Measurements from ENCODE around the gene CLPX.
"Not testable (repeated sequence)": the region's sequence is repeated elsewhere in the genome, so short reads cannot be mapped to it uniquely, and the experiment has no call there.

CLPX gene

DNA sequence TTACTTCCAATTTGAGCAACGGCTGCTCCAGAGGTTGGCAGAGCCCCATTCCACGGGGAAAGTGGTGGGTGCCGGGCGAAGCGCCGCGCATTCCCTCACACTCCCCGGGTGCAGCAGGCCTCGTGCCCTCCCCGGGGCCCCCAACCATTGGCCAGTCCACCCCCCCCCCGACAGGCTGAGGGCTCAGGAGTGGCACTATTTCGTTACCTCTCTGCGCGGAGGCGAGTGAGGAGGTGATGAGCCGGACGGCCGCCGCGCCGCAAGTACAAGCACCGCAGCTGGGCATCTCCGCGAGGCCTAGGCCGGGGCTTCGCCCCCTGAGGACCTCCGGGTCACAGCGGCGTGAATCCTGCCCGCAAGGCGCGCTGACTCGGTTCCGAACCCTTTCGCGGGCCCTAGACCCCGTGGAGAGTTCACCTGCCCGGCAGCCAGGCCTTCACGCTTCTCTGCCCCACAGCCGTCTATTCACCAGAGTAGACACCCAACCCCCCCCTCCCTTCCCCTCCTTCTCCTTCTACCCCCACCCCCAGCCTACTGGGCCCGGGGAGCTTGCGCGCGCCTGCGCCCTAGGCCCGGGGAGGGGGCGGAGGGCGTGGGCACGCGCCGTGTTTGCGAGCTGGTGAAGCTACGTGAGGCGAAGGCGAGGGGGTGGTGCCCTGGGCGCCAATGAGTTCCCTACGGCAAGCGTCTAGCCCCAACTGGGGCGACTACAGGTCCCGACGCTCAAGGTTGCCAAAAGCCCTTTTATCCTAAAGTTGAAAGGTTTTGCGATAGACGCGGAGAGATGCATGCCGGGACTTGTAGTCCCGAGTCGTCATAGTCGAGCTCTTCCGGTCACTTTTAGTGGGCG, at the start of gene CLPX:
CLPX (minus strand) TSS at position 475 of the 850 bp plus-strand sequence; CDS start at position 286, 189 bp downstream.
- peak; percentile 94 for DNase-seq

DNA sequence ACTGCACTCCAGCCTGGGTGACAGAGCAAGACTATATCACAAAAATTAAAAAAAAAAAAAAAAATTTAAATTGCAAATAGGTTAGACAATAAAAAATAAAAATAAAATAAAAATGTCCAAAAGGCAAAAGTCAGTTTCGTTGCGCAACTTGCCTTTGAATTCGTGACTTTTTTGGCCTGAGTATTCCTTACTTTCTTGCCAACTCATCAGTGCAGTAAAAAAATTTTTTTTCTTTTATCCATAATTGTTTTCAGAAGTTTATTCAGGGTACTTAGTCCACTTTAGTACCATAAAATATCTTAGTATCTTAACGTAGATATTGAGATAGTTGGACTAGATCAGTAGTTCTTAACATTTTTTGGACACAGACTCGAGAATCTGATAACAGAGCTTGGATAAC, 48.6 kb upstream of the CLPX start:
- DNase-seq: no peak

DNA sequence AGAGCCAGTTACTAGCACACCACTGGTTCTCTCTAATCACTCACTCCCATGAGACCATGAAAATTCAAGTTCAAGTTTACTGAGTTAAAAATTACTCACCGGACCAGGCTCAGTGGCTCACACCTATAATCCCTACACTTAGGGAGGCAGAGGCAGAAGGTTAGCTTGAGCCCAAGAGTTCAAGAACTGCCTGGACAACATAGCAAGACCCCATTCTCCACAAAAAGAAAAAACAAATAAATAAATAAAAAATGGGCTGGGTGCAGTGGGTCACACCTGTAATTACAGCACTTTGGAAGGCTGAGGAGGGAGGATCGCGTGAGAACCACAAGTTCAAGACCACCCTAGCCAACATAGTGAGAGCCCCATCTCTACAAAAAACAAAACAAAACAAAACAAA, 47.4 kb upstream of the CLPX start:
- no peak for DNase-seq

DNA sequence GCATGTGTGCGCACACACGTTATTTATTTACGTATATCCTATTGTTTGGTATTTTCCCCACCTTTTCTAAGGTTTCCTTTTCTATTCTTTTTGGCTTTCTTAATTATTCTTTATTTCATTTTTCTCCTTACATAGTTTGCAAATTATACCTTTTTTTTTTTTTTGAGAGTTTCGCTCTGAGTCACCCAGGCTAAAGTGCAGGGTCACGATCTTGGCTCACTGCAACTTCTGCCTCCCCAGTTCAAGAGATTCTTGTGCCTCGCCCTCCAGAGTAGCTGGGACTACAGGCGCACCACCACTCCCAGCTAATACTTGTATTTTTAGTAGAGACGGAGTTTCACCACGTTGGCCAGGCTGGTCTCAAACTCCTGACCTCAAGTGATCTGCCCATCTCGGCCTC, 46.2 kb upstream of the CLPX start:
- no peak for DNase-seq

DNA sequence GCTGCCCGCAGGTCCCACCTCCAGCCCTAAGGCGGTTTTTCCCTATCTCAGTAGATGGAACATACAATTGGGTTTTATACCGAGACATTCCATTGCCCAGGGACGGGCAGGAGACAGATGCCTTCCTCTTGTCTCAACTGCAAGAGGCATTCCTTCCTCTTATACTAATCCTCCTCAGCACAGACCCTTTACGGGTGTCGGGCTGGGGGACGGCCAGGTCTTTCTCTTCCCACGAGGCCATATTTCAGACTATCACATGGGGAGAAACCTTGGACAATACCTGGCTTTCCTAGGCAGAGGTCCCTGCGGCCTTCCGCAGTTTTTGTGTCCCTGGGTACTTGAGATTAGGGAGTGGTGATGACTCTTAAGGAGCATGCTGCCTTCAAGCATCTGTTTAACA, 41.8 kb upstream of the CLPX start:
- DNase-seq: not testable (repeated sequence)

DNA sequence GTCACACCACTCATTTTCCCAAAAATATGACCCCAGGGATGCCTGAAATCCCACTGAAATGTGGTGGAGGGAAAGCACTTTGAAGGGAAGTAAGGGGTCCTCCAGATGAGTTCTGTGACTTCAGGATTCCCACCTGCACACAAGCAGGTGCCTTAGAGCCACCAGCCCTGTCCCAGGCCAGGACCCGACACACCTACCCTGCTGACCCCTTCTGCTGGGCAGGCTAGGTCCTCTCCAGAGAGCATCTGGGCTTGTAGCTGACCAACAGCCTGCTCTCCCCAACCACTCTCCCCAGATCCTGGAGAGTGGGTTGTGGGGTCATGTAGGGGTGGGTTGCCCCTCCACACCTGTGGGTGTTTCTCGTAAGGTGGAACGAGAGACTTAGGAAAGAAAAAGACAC, 41.1 kb upstream of the CLPX start:
- no peak for DNase-seq

DNA sequence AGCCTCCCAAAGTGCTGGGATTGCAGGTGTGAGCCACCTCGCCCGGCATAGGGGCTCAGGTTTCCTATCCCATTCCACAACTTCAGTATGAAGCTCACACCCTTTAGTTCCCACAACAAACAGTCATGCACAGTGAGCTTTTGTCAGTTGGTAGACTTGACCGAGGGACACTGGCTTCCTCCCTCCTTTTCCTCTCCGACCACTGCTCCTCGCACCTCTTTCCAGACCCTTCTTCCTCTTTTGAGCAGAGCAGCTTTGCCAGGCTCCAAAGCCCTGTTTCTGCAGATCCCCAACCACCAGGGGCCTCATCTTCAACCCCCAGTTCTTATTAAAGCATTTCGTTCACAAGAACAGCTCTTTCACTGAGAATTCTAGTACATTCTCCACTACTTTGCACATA, 38.9 kb upstream of the CLPX start:
- DNase-seq: no peak

DNA sequence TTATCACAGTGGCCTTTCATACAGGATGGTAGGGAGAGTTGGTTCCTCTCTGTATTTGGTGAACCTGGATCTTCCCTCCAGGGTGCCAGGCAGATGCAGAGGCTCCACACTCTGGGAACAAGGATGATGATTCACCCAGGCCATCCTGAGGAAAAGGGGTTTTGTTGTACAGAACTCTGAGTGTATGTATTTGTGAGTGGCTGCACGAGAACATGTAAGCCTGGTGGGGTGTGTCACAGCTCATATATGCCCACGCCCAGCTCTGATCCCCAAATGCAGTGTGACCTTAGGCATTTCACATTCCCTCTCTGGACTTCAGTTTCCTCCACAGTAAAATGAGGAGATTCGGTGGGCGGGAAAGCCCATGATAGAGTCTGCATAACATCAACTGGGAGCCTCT, 37.7 kb upstream of the CLPX start:
- DNase-seq: no peak

DNA sequence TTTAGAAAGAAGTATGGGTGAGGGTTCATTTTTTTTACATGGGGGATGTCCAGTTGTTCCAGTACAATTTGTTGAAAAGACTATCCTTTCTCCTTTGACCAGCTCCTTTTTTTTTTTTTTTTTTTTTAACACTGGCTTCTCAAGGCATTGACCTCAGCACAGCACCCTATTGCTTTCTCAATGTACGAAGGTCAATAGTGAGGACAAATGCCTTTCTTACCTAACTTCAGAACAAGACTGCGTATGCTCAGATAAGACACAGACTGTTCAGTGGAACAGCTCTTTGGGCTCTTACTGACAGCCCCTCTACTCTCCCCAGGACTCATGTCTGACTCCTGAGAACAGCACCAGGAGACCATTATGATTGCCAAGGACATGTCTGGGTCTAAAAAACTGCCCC, 36.6 kb upstream of the CLPX start:
- no peak for DNase-seq

DNA sequence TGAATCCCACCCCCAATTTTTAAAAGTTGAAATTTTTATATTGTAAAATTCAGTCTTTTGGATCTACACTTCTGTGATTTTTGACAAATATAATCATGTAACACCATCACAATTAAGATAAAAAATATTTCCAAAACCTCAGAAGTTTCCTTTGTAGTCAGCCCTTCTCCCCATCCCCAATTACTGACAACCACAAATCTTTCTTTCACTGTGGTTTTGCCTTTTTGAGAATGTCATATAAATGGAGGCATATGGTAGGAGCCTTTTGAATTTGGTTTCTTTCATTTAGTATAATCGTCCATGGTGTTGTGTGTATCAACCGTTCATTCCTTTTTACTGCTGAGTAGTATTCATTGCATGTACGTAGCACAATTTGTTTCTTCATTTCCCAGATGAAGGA, 34.0 kb upstream of the CLPX start:
- peak; percentile 28 for DNase-seq

DNA sequence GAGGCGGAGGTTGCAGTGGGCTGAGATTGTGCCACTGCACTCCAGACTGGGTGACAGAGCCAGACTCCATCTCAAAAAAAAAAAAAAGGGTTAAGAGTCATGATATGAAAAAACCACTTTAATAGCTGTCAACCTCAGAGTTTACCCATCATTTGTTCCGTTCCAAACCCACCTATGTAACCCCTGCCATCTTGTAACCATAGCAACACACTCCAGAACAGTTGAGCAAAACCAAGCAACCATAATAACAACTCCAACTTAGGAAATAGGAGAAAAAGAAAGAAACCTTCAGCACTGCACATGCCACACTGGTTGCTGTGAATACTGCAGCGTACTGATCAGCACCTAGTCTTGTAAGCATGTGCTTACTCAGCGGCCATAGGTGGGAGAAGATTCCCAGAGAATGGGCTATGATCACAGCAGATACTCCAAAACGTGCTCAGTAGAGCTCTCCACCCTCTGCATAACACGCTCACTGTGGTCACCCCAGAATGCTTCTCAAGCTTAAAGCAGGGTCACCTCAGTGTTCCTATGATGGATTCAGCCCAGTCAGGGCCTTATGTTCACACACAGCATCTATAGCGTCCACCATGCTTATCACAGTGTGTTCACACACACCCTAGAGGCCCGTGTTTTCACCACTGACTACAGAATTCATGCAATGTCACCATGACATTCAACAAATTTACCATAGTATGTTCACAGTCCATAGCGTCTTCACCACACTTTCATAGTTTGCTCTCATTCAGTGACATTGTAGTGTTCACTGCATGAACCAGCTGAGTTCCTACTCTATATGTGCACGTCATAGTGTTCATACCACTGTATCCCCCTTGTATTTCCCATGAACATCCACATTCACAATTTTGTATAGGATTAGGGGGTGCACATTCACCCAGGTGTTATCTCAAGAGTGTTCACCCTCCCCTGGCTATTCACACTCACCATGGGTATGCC, 32.7 kb upstream of the CLPX start:
- peak; percentile 26 for DNase-seq

DNA sequence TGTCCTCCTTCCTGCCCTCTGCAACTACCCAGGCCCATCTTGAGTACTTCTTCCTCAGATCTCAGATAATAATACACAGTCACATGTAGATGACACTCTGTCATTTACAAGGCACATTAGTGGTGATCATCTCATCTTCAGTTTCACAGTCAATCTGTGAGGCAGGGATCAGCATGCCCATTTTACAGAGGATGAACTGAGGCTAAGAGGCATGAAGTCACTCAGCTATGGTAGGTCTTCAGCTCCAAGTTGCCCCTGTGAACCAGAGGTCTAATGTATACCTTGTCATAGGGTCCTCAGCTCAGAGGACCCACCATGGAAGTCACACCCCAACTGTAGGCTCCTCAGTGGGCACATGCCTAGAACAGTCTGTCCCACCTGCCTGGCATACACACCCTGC, 30.4 kb upstream of the CLPX start:
- no peak for DNase-seq

DNA sequence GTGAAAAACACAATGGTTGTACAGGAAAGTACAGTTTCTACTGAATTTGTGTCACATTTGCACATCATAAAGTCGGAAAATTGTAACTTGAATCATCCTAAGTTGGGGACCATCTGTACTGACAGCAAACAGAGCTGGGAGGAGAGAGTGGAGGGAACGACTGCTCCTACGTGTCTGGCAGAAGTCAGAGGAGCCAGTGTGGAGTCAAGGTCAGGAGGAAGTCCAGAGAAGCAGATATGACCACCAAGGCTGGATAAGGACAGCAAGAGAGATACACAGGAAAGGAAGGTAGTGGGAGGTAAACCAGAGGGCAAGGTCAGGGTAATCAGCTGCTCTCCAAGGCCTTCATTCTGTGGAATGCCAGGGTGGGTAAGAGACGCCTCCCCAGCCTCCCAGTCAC, 28.9 kb upstream of the CLPX start:
- DNase-seq: no peak

DNA sequence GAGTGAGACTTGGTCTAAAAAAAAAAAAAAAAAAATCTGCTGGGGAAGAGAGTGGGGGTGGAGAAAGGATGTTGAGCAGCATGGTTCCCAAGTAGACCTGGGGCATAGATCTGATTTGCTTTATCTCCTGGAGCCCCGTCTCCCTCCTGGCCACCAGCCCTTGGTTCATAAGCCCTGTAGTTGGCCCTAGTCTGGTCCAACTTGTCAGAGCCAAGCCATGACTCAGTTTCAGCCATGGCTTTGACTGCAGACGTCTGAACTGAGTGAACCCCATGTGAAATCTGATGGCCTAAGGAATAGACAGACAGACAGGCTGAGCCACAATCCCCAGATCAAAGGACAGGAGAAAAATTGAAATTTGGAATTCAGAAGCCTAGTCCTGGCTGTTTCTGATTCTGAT, 28.1 kb upstream of the CLPX start:
- DNase-seq: no peak

DNA sequence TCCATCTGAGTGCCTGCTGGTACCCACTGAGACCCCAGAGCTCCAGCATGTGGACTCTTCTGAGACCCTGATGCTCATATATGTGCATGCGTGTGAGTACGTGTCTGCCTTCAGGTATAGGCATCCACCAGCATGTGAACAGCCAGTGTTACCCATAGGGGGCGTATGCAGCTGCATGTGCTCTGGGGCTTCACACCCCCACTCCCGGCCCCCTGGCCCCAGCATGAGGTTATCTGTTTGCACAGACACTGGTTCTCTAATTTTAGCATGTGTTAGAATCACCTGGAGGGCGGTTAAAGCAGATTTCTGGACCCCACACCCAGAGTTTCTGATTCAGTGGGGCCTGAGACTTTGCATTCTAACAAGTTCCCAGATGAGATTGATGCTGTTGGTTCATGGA, 27.0 kb upstream of the CLPX start:
- peak; percentile 59 for DNase-seq

DNA sequence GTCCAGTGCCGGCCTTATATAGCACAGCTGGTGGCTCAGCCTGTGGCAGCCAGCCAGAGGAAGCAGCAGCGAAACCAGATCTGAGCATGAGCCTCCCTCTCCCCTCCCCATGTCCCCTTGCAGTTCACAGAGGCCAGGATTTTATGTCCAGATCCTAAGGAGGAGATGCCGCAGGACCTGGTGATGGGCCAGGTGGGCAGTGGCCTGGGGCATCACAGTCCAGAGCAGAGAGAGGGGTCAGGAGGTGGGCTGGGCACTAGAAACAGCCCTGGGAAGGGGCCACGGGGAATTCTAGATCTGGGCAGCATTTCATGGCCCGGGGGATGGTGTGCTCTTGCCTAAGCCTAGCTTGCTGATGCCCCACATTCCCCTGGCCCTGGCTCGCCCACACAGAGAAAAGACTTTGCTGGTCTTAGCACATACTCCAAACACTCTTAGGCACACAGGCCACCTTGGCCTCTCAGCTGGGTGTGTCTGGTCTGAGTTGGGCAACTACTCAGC, 26.4 kb upstream of the CLPX start:
- DNase-seq: no peak

DNA sequence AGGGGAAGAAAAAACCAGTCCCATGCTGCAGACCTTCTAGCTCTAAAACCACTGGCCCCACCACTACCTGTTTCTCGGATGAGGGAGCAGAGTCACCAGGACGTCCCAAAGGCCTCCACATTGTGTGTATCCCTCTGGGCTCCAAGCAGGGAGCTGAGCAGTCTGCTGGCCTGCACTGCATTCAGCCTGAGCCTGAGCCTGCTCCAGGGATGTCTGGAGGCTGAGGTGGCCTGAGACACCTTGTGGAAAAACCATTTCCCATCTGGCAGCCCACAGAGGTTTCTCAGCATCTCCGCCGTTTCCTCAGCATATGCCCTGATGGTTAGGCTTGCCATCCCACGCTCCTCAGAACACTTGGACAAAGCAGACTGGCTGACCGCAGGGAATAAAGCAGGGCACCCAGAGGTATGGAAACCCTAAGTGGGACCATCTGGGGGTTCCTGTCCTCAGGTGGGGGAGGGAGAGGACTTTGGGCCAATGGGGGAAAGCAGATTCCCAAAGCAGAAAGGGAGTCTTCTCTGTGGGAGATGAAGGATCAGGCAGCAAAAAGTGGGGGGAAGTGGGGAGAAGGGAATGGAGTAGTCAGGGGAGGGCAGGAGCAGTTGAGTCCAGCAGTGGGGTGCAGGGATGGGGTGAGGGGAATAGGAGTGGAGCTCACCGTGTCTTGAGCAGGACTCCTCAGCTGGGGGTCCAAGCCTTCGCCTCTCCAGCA, 25.8 kb upstream of the CLPX start, which contains the start of gene CILP:
CILP (minus strand) TSS at position 704 of the 712 bp plus-strand sequence. CDS start 1,718 bp downstream, outside the sequence.
- no peak for DNase-seq

DNA sequence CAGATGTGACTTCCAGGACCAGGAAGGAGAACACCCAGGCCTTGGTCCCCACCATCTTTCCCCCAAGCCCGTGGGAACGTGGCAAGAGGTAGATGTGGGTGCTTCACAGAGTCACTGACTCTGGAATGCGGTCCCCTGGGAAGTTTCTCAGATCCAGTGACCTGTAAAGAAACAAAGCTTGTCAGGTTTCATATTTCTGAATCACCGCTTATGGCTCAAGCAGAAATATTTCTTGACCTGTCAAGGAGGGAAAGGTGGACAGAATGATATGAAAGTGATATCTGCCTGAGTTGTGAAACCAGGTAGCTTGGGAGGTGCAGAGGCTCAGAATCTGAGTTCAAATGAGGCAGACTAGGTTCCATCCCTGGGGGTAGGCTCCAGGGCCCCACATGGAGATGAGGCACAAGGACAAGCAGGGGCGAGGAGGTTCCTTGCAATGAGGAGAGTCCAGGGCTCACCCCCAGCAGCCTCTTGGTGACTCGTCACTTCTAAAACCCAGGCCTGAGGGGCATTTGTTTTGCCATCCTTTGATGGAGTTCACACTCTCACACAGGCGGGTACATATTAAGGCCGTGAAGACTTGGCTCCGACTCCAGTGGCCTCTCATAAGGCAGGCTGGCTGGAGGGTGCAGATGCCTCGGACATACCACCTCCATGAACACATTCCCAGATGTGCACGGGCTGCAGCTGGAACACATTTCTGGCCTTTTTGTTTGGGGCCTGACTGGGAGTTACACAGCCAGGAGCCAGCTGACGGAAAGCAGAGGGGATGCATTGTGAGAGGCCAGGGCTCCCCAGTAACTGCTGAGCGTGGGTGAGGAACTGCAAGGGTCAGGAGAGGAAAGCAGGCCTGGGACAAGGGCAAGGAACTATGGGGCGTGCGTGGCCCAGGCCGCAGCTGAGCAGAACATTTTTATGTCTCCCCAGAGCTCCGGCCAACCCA, 24.8 kb upstream of the CLPX start:
- no peak for DNase-seq

DNA sequence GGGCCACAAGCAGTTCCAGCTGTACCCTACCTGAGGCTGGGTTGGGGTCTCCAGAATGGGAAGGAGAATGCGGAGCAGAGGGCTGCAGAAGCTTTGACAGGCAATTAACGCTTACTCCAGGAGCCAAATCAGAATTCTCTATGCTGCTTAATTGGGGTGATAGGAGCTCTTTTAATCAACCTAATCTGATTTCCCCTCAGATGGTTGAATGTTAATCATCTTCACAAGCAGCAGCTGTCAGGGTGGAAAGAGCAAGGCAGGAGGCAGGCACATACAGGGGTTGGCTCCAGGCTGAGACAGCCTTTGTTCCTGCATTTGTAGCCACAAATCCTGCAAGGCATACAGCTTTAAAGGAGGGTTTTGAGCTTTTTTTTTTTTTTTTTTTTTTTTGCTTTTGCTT, 23.5 kb upstream of the CLPX start:
- DNase-seq: no peak

DNA sequence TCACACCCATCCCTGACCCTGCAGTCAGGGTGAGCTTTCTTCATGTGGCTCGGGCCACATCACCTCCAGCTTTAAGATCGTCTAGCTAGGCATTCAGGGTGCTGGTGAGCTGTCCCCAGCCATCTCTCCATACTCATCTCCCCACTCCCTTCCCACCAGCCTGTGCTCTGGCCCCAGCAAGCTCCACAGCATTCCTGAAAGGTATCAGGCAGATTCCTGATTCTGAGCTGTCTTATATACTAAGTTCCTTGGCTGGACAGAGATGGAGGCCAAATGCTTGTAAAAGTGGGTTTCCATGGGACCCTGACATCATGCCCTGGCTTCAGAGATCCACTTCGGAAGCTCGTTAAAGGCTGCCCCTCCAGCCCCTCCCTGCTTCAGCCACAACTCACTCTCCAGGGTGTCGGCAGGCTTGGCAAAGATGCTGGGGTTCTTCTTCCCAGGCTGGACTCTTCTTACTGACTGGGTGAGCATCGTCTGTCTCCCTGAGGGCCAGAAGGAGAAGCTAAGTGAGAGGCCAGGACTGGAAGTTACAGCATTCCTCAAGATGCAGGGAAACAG, 22.2 kb upstream of the CLPX start:
- DNase-seq: no peak

DNA sequence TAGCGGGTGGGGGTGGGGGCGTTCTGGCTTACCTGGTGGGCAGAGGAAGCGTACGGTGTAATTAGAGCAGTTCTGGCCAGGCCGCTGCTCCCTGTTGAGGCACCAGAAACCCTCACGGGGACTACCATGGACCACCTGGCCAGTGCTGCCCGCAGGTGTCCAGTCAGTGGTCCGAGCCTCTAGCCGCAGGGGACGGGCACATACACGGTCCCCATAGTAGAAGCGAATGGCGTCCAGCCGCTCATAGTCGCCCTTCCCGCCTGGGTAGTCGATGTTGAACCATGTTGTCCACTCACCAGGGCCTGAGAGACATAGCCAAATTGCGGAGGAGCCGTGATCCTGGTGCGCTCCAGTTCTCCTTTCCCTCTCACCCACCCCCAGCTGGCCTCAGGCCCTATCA, 21.6 kb upstream of the CLPX start:
- DNase-seq: no peak
